GM12865 (cell line): Measurements from ENCODE around the gene PIP4K2B.
A peak's percentile ranks its signal among the peaks of the same experiment; 100 is the strongest.

Experiments used
- DNase-seq: peaks from one replicate; pipeline ENCODE4 v3.0.0; 2010; ENCODE audit warnings: low read depth
- H3K4me3 ChIP-seq: 2 replicates; pipeline ENCODE4 v1.5.1; 2011; ENCODE audit warnings: mild to moderate bottlenecking, low read depth, low read length, control low read depth
- CTCF ChIP-seq: IDR thresholded peaks from 2 replicates; pipeline ENCODE4 v1.5.1; 2011; ENCODE audit warnings: low read length, control low read depth, low read depth, inconsistent platforms; ENCODE audit not compliant: insufficient read depth; ENCODE audit errors: missing control alignments

Gene PIP4K2B

GRCh38 chr17:38799501-38800236, at the start of gene PIP4K2B:
TSS of gene PIP4K2B (minus strand) at chr17:38799556. CDS start at chr17:38799424, 132 bp downstream.
- TF ChIP-seq CTCF: no peak
- DNase-seq: peak; percentile 98

GRCh38 chr17:38848557-38848891, 49.2 kb upstream of the PIP4K2B start:
- DNase-seq: no peak
- H3K4me3 ChIP-seq: no peak overlapping the region
- TF ChIP-seq CTCF: no peak

More at GRCh38 chr17:38799501-38800236, at the start of gene PIP4K2B:
- H3K4me3 ChIP-seq: peak within 1 kb of the TSS; percentile 82

- TF ChIP-seq CTCF: no peak
- H3K4me3 ChIP-seq: no peak overlapping the region
- DNase-seq: peak; percentile 69
These were observed 45.0 kb upstream of the PIP4K2B start for GRCh38 chr17:38844261-38844757.

GRCh38 chr17:38825762-38826247, 26.4 kb upstream of the PIP4K2B start:
- TF ChIP-seq CTCF: no peak
- no peak for DNase-seq
- peak overlapping the region; percentile 81 for H3K4me3 ChIP-seq

- TF ChIP-seq CTCF: no peak
These were observed 25.8 kb upstream of the PIP4K2B start, which contains the start of gene CWC25 for GRCh38 chr17:38824899-38825761. TSS of gene CWC25 (minus strand) at chr17:38825321. CDS start at chr17:38825183, 138 bp downstream.

GRCh38 chr17:38815576-38816193, 16.3 kb upstream of the PIP4K2B start:
- H3K4me3 ChIP-seq: no peak overlapping the region
- TF ChIP-seq CTCF: peak; percentile 6
- peak; percentile 34 for DNase-seq

More at GRCh38 chr17:38824899-38825761, 25.8 kb upstream of the PIP4K2B start, which contains the start of gene CWC25:
- peak; percentile 98 for DNase-seq
- peak within 1 kb of the TSS; percentile 81 for H3K4me3 ChIP-seq
